Measurements from ENCODE around the gene BSG.

DNA sequence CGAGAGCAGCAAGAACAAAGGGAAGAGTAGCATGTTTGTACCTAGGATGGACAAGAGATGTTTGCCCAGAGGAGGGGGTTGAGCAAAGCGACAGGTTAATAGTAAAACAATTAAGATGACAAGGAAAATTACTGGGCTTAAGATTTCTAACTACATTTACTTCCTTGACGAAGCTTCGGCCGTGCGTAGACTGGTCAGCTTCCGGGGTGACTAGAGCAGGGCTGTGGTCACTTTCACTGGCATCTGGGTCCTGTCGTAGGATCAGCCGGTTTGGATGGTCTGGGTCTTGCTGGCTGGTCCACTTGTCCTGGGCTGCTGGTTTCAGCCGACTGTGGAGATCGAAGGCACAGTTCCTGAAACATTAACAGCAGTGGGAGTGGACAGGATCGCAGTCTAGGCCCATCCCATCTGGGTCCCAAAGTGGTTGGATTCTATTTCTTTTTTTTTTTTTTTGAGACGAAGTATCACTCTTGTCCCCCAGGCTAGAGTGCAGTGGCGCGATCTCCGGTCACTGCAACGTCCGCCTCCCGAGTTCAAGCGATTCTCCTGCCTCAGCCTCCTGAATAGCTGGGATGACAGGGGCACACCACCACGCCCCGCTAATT is 5.0 kb upstream of the BSG start:
- TF ChIP-seq, protein P1, sequence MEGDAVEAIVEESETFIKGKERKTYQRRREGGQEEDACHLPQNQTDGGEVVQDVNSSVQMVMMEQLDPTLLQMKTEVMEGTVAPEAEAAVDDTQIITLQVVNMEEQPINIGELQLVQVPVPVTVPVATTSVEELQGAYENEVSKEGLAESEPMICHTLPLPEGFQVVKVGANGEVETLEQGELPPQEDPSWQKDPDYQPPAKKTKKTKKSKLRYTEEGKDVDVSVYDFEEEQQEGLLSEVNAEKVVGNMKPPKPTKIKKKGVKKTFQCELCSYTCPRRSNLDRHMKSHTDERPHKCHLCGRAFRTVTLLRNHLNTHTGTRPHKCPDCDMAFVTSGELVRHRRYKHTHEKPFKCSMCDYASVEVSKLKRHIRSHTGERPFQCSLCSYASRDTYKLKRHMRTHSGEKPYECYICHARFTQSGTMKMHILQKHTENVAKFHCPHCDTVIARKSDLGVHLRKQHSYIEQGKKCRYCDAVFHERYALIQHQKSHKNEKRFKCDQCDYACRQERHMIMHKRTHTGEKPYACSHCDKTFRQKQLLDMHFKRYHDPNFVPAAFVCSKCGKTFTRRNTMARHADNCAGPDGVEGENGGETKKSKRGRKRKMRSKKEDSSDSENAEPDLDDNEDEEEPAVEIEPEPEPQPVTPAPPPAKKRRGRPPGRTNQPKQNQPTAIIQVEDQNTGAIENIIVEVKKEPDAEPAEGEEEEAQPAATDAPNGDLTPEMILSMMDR (IDR thresholded peaks at IDR 0.05; ENCODE audit: poor library complexity), result no peak
- no peak for TF ChIP-seq EZH2 (IDR thresholded peaks at IDR 0.05; ENCODE audit: borderline replicate concordance)

Measured in hepatocyte (in vitro differentiated cells).